Inferior parietal cortex (tissue), 1 donor: ENCODE data around the gene MRC2.

Source experiments
- DNase-seq: peaks from one replicate; pipeline ENCODE4 v3.0.0-alpha.2; 2016; ENCODE audit errors: extremely low spot score

MRC2 gene

GRCh38 chr17:62637809-62638208, 10.3 kb downstream of the MRC2 start:
- no peak for DNase-seq

GRCh38 chr17:62641153-62641552, 13.7 kb downstream of the MRC2 start:
- DNase-seq: no peak

- DNase-seq: no peak
Observed at GRCh38 chr17:62641951-62642350, 14.5 kb downstream of the MRC2 start.

GRCh38 chr17:62643496-62643895, 16.0 kb downstream of the MRC2 start:
- DNase-seq: no peak

DNA sequence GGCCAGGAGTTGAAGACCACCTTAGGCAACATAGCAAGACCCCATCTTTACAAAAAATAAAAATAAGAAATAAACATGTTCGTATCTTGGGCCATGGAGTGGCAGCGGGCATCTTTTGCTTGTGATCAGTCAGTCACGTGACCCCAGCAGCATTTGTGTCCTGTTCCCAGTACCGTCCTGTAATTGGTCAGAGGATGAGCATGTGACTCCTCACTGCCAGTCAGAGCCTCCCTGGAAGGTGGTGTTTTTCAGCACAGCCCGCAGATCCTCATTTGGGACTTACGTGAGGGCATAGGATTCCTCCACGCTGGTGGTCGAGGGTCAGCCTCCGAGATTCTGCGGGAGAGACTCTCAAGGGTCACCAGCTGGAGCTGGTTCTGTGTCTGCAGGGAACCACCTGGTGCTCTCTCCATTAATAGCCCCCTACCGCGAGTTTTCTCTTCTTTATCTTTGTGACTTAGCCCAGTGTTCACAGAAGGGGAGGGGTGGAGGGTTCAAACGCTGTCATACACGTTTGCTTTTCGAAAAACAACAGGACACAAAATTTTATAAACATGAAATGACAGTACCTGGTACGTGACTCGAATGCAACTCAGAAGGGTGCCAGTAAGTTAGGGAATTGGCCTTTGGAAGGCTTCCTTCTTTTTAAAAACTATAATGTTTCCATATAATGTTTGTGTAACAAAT, 17.2 kb downstream of the MRC2 start:
- DNase-seq: no peak

DNA sequence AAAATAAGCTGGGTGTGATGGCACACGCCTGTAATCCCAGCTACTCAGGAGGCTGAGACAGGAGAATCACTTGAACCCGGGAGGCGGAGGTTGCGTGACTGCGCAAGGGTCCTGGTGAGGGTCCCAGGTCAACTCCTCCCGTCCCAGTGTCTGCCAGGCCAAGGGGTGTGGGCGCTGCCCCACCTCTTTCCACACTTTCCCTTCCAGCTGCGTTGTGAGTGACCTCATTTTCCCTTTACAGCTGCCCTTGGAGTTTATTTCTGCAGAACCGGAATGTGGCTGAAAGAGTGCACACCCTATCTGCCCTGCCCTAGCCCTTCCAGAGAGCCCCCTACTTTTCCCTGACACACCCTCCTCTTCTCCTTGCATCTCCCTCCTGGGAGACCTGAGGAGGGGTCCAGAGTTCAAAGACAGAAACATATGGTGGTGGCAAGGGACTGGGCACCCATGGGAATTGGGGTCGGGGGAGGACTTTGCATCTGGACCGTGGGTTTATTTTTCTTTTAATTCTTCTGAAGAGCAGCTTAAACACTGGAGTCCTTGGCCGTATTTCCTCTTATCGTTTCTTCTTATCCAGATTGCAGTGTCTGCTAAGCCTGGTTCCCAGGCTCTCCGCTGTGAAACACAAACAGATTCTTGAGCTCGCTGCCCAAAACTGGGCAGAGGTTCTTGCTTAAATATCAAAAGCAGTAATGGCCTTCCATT, 20.9 kb downstream of the MRC2 start:
- DNase-seq: no peak

DNA sequence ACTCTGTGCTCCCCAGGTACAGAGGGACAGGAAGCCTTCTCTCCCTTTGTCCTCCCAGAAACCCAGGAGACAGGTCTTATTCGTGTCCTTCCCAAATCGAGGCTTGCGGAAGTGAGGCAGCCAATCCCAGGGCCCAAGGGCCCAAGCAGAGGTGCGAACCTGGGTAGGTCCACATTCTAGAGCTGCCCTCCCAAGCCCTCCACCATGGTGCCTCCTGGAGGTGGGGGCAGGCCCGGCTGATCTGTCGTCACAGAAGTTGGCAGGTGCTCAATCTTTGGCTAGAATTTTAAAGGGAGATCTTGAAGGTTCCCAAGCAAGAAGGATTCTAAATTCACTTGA, 21.5 kb downstream of the MRC2 start:
- DNase-seq: no peak

DNA sequence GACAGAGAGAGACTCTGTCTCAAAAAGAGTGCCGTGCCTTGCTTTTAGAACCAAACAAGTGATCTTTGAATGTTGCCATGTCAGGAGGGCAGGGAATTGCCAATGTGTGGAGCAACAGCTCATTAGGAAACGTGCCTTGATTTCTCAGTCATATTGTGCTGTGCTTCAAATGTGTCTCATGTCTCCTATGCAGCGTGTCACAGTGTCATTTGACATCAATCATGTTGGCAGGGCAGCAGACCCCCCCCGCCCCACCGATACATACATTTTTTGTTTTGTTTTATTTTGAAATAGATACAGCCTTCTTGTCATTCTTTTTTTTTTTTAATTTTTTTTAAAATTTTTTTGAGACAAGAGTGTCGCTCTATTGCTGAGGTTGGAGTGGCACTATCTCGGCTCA, 22.1 kb downstream of the MRC2 start:
- no peak for DNase-seq

GRCh38 chr17:62650587-62650986, 23.1 kb downstream of the MRC2 start:
- no peak for DNase-seq

- DNase-seq: no peak
Observed at GRCh38 chr17:62652251-62653001, 25.0 kb downstream of the MRC2 start.

GRCh38 chr17:62653002-62653825, 25.7 kb downstream of the MRC2 start:
- peak; percentile 27 for DNase-seq

- DNase-seq: no peak
Observed at GRCh38 chr17:62653826-62654761, 26.6 kb downstream of the MRC2 start.

DNA sequence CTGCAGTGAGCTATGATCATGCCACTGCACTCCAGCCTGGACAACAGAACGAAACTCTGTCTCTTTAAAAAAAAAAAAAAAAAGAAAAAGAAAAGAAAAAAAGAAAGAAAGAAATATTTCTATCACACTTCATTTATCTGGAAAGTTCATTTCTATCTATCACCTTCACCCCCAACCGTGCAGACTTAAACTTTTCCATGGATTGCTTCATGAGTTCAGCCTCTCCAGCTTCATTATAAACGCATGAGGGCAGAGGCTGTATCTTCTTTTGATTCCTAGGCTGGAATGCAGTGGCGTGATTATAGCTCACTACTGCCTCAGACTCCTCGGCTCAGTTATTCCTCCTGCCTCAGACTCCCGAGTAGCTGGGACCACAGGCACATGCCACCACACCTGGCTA, 28.2 kb downstream of the MRC2 start:
- no peak for DNase-seq

GRCh38 chr17:62656446-62656845, 29.0 kb downstream of the MRC2 start:
- DNase-seq: no peak

DNA sequence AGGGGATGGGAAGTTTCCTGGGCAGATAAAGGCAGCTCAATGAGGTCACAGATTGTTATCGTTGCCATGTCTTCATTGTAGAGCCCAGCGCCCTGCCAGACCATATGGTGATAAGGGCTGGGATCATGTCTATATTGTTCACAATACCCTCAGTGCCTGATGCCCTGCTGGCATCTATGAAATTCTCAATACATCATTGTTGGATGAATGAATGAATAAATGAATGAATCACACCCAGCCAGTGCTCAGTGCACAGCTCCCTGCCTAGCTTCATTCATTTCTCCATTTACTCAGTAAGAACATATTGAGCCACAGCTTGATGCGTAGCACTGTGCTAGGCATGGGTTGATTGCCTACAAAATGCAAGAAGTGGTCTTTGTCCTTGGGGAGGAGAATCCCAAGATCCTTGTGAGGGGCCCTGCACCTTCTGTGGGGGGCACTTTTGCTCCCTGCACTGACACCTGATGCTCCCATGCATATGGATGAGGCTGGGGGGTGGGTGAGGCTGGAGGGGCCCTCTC, 29.7 kb downstream of the MRC2 start:
- no peak for DNase-seq

DNA sequence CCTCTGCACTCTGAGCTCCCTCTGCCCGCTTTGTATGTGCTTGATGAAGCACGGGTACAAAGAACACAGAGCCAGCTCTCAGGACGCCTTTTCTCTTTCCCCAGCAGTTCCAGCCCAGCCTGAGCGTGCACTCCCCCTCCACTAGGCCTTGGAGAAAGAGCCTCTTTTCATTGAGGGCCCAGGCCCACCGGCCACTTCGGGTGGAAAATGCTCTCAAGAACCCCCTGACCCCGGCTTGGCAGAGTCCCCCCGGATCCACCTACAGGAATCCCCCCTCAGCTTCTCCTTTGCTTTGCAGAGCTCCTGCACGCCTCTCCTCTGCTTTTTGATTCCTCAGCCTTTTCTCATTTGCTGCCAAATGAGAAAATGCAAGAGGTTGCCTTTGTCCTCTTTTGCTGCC, 30.2 kb downstream of the MRC2 start:
- no peak for DNase-seq

DNA sequence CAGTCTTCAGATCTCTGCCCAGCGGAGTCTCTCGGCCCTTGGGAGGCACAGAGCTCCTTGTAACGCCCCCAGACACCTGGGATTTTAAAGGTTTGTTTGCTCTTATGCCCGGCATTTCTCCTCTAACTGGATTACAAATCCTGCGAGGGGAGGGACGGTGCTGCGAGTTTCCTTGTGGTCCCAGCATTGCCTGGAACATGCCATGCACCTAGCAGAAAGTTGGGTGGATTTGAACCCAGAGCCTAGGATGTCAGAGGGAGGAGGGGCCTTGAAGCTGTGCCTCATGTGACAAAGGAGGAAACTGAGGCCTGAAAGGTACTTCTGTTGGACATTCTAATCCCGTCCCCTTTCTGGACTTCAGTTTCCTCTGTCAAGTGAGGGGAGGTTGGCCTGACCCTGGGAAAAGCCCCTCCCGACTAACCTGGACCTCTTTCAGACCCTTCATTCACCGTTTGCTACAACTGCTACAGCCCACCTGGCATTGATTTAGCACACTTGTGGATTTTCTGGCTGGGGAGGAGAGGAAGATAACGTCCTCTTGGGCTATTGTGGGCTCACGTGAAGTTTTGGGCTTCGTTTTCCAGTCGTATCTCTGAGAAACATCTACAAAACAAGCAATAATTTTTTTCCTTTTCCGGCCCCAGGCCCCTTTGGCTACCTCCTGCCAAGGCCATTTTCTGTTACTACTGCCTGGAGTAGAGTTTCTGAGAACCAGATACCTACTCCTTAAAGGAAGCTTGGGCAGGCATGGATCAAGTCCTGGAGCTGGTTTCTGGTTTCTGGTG, 30.9 kb downstream of the MRC2 start:
- DNase-seq: no peak

GRCh38 chr17:62660629-62661118, 33.2 kb downstream of the MRC2 start:
- DNase-seq: no peak

- DNase-seq: no peak
Observed at GRCh38 chr17:62661337-62661736, 33.9 kb downstream of the MRC2 start.

DNA sequence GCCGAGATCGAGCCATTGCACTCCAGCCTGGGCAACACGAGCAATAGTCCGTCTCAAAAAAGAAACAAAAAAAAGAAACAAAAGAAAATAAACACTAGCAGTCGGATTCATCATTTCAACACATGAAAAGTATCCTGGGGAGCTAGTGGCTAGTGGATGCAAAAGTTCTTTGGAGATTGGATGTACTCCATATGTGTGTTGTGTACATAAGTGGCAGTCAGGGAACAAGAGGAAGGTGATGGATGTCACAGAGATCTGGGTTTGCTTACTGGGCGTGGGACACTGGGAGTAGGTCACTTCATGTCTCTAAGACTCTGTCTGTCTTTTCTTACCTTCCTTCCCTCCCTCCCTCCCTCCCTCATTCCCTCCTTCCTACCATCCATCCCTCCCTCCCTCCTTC, 35.4 kb downstream of the MRC2 start:
- no peak for DNase-seq
